GM12864 (cell line): ENCODE data around the gene GALNT5.

Experiments
- DNase-seq: peaks from one replicate; pipeline ENCODE4 v3.0.0-alpha.2; 2011; ENCODE audit warnings: low read depth
- H3K4me3 ChIP-seq: 2 replicates; pipeline ENCODE4 v1.5.1; 2011; ENCODE audit warnings: mild to moderate bottlenecking, low read depth, low read length, control low read depth
- CTCF ChIP-seq: IDR thresholded peaks from 2 replicates; pipeline ENCODE4 v1.5.1; 2011; ENCODE audit warnings: low read depth, mild to moderate bottlenecking, moderate library complexity, low read length, control low read depth, inconsistent platforms; ENCODE audit errors: missing control alignments

The GALNT5 gene

GRCh38 chr2:157258520-157259326, 1.2 kb downstream of the GALNT5 start:
- H3K4me3 ChIP-seq = no peak overlapping the region
- no peak for DNase-seq
- no peak for TF ChIP-seq CTCF

GRCh38 chr2:157259386-157259785, 1.9 kb downstream of the GALNT5 start:
- TF ChIP-seq CTCF = no peak
- DNase-seq = no peak
- no peak overlapping the region for H3K4me3 ChIP-seq

- H3K4me3 ChIP-seq = no peak overlapping the region
- DNase-seq = no peak
- TF ChIP-seq CTCF = no peak
Observed at GRCh38 chr2:157259960-157260359, 2.5 kb downstream of the GALNT5 start.

- no peak for TF ChIP-seq CTCF
- no peak overlapping the region for H3K4me3 ChIP-seq
- no peak for DNase-seq
Observed at GRCh38 chr2:157260533-157261198, 3.2 kb downstream of the GALNT5 start.

GRCh38 chr2:157261199-157261782, 3.8 kb downstream of the GALNT5 start:
- no peak overlapping the region for H3K4me3 ChIP-seq
- no peak for DNase-seq

GRCh38 chr2:157262248-157262647, 4.7 kb downstream of the GALNT5 start:
- H3K4me3 ChIP-seq = no peak overlapping the region
- no peak for TF ChIP-seq CTCF
- no peak for DNase-seq

More at GRCh38 chr2:157261199-157261782, 3.8 kb downstream of the GALNT5 start:
- no peak for TF ChIP-seq CTCF

GRCh38 chr2:157264099-157264498, 6.6 kb downstream of the GALNT5 start:
- TF ChIP-seq CTCF = no peak
- no peak overlapping the region for H3K4me3 ChIP-seq
- DNase-seq = no peak
